Measurements from ENCODE around the gene EHF. TPM values are rescaled to one million over a fixed set of nuclear protein-coding genes. Genes with fewer than 3 reads are reported as not detected.

Gene EHF
- total RNA-seq, 1 donor from 2014 or later: 22.7 TPM

GRCh38 chr11:34641456-34641855, 20.6 kb downstream of the EHF start:
- no peak for DNase-seq (ENCODE audit: low read depth)
- no peak overlapping the region for H3K4me3 ChIP-seq (ENCODE audit: low read depth, low read length)
- no peak for TF ChIP-seq CTCF (conservative IDR thresholded peaks at IDR 0.05; ENCODE audit: low read depth, low read length)

- no peak for DNase-seq (ENCODE audit: low read depth)
- H3K4me3 ChIP-seq (ENCODE audit: low read depth, low read length): peak overlapping the region; percentile 5
- TF ChIP-seq CTCF (conservative IDR thresholded peaks at IDR 0.05; ENCODE audit: low read depth, low read length): no peak
Measured at GRCh38 chr11:34642001-34642554, 21.2 kb downstream of the EHF start.

- no peak for TF ChIP-seq CTCF (conservative IDR thresholded peaks at IDR 0.05; ENCODE audit: low read depth, low read length)
- H3K4me3 ChIP-seq (ENCODE audit: low read depth, low read length): peak overlapping the region; percentile 21
- no peak for DNase-seq (ENCODE audit: low read depth)
Measured at GRCh38 chr11:34642873-34643272, 22.0 kb downstream of the EHF start.

- no peak for DNase-seq (ENCODE audit: low read depth)
- TF ChIP-seq CTCF (conservative IDR thresholded peaks at IDR 0.05; ENCODE audit: low read depth, low read length): no peak
- H3K4me3 ChIP-seq (ENCODE audit: low read depth, low read length): peak overlapping the region; percentile 21
Measured at GRCh38 chr11:34643311-34643710, 22.4 kb downstream of the EHF start.

- H3K4me3 ChIP-seq (ENCODE audit: low read depth, low read length): no peak overlapping the region
- TF ChIP-seq CTCF (conservative IDR thresholded peaks at IDR 0.05; ENCODE audit: low read depth, low read length): no peak
- no peak for DNase-seq (ENCODE audit: low read depth)
Measured at GRCh38 chr11:34643846-34644245, 23.0 kb downstream of the EHF start.

- TF ChIP-seq CTCF (conservative IDR thresholded peaks at IDR 0.05; ENCODE audit: low read depth, low read length): no peak
- no peak for DNase-seq (ENCODE audit: low read depth)
- H3K4me3 ChIP-seq (ENCODE audit: low read depth, low read length): no peak overlapping the region
Measured at GRCh38 chr11:34644669-34645406, 23.9 kb downstream of the EHF start.

- TF ChIP-seq CTCF (conservative IDR thresholded peaks at IDR 0.05; ENCODE audit: low read depth, low read length): no peak
- DNase-seq (ENCODE audit: low read depth): no peak
- no peak overlapping the region for H3K4me3 ChIP-seq (ENCODE audit: low read depth, low read length)
Measured at GRCh38 chr11:34646431-34646830, 25.5 kb downstream of the EHF start.
